ENCODE results near the gene GIPC1. TPM values are rescaled to one million over a fixed set of nuclear protein-coding genes. Genes with fewer than 3 reads are reported as not detected.

GIPC1 gene
- total and polyA plus RNA-seq, 9 of the 15 experiments (the other 6 are each of a cell fraction or from before 2014, with no cell fraction given), result 0.49 to 54.7 (median 24.8) TPM

DNA sequence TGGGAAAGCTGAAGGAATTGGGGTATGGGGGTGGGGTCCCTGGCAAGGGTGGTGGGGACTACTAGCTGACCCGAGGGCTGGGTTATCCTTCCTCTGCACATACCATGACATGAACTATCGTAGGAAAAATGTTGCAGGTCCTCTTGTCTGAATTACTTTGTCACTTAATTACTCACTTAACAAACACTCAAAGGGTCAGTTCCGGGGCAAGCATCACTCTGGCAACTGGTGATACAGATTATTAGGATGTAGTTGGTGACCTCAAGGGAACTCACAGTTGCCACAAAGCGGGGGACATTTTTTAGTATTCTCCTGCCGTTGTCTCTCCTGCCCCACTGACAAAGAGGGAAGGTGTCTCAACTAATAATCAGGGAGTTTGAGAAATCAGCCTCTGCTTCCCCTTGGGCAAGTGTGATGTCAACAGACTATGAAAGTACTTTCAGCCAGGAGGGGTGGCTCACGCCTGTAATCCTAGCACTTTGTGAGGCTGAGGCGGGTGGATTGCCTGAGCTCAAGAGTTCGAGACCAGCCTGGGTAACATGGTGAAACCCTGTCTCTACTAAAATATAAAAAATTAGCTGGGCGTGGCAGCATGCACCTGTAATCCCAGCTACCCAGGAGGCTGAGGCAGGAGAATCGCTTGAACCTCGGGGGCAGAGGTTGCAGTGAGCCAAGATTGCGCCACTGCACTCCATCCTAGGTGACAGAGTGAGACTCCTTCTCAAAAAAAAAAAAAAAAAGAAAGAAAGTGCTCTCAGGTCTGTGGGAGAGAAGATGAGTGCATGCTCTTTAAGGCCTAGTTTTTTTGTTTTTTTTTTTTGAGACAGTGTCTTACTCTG, 12.0 kb upstream of the GIPC1 start (continued):
- TF ChIP-seq FOXP4 (CRISPR knock-in tag; IDR thresholded peaks at IDR 0.05; ENCODE audit: borderline replicate concordance), result no peak
- TF ChIP-seq BMI1 (IDR thresholded peaks at IDR 0.05; ENCODE audit: low read length), result no peak
- peak; percentile 70 for TF ChIP-seq TCF3 (CRISPR knock-in tag; IDR thresholded peaks at IDR 0.05)
- TF ChIP-seq NR2C2 (CRISPR knock-in tag; IDR thresholded peaks at IDR 0.05), result no peak
- TF ChIP-seq NR2C2 (tag; IDR thresholded peaks at IDR 0.05), result peak; percentile 78
- TF ChIP-seq DPF2 (IDR thresholded peaks at IDR 0.05), result peak; percentile 86
- peak; percentile 57; the same call in 1 of the 2 replicates for TF ChIP-seq HMBOX1 (IDR thresholded peaks at IDR 0.05)
- TF ChIP-seq, protein P1, sequence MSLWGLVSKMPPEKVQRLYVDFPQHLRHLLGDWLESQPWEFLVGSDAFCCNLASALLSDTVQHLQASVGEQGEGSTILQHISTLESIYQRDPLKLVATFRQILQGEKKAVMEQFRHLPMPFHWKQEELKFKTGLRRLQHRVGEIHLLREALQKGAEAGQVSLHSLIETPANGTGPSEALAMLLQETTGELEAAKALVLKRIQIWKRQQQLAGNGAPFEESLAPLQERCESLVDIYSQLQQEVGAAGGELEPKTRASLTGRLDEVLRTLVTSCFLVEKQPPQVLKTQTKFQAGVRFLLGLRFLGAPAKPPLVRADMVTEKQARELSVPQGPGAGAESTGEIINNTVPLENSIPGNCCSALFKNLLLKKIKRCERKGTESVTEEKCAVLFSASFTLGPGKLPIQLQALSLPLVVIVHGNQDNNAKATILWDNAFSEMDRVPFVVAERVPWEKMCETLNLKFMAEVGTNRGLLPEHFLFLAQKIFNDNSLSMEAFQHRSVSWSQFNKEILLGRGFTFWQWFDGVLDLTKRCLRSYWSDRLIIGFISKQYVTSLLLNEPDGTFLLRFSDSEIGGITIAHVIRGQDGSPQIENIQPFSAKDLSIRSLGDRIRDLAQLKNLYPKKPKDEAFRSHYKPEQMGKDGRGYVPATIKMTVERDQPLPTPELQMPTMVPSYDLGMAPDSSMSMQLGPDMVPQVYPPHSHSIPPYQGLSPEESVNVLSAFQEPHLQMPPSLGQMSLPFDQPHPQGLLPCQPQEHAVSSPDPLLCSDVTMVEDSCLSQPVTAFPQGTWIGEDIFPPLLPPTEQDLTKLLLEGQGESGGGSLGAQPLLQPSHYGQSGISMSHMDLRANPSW (CRISPR knock-in tag; IDR thresholded peaks at IDR 0.05), result 0 out of 2 replicates have a peak, but pooled peaks have one; percentile 61
- TF ChIP-seq HEY1 (CRISPR knock-in tag; IDR thresholded peaks at IDR 0.05; ENCODE audit: borderline replicate concordance), result no peak
- TF ChIP-seq FOXM1 (IDR thresholded peaks at IDR 0.05; ENCODE audit: low read depth), result peak; percentile 42; the same call in 1 of the 2 replicates
- TF ChIP-seq FOXM1 (CRISPR knock-in tag; IDR thresholded peaks at IDR 0.05; ENCODE audit: low read depth), result no peak
- TF ChIP-seq ZMIZ1 (IDR thresholded peaks at IDR 0.05; ENCODE audit: low read depth in 2 of 2, low read length in 2 of 2), result peak in 1 of 2 experiments; percentile 69; a peak in 2 of 4 replicates
- TF ChIP-seq NR1H2 (CRISPR knock-in tag; IDR thresholded peaks at IDR 0.05), result no peak
- peak; percentile 94 for TF ChIP-seq THRA (IDR thresholded peaks at IDR 0.05)
- peak; percentile 84 for TF ChIP-seq CBFA2T2 (conservative IDR thresholded peaks at IDR 0.05)
- TF ChIP-seq NFIC (IDR thresholded peaks at IDR 0.05), result peak; percentile 55

Data from K562 (cell line).